Measurements from ENCODE around the gene AVP. TPM values are rescaled to one million over a fixed set of nuclear protein-coding genes. Genes with fewer than 3 reads are reported as not detected.

AVP gene
- total RNA-seq, 2 experiments from 2014 or later = not detected

GRCh38 chr20:3093861-3094361, 9.4 kb upstream of the AVP start:
- Histone ChIP-seq H3K9me3 (ENCODE audit: low read length) (no peaks in the 10 kb centered on the region), H3K36me3 (ENCODE audit: insufficient read depth, low read length) (no peaks in the 10 kb centered on the region), H3K27ac (ENCODE audit: low read depth, low read length, poor library complexity, severe bottlenecking) (no peak overlapping the region), H3K9me2 (ENCODE audit: insufficient read depth, low read length) (no peaks in the 10 kb centered on the region), H4K20me1 (ENCODE audit: insufficient read depth, low read length) (no peaks in the 10 kb centered on the region), H3K4me2 (ENCODE audit: low read length) (0 out of 2 replicates have a peak overlapping the region, but pooled peaks have one; percentile 7), H3K79me2 (ENCODE audit: insufficient read depth, low read depth, low read length) (no peaks in the 10 kb centered on the region), H3K4me1 (ENCODE audit: insufficient read depth, low read length, poor library complexity, severe bottlenecking) (peaks cover 11% of the 10 kb centered on the region), H3K4me3 (ENCODE audit: low read depth, low read length, poor library complexity, severe bottlenecking) (no peak overlapping the region), H2AFZ (ENCODE audit: low read length) (peak overlapping the region; percentile 36; the same call in 1 of the 2 replicates)
- intact Hi-C loops (cut with micrococcal nuclease; ENCODE audit: unreplicated experiment) = no loop called here
- POLR2A ChIA-PET = no interaction called here
- no peak for DNase-seq (ENCODE audit: low spot score)
- CTCF ChIA-PET (ENCODE audit: unreplicated experiment) = no interaction called here
- no TSS peak for BruUV-seq (replicated peaks)
- TF ChIP-seq EZH2phosphoT487 (IDR thresholded peaks at IDR 0.05; ENCODE audit: borderline replicate concordance, low read depth, low read length) = no peak

GRCh38 chr20:3092611-3093379, 8.3 kb upstream of the AVP start:
- no peaks in the 10 kb centered on the region for H3K9me2 ChIP-seq (ENCODE audit: insufficient read depth, low read length)
- TF ChIP-seq EZH2phosphoT487 (IDR thresholded peaks at IDR 0.05; ENCODE audit: borderline replicate concordance, low read depth, low read length) (no peak), CTCF (conservative IDR thresholded peaks at IDR 0.05; ENCODE audit: low read length) (no peak)
- no peaks in the 10 kb centered on the region for H3K79me2 ChIP-seq (ENCODE audit: insufficient read depth, low read depth, low read length)
- no peaks in the 10 kb centered on the region for H4K20me1 ChIP-seq (ENCODE audit: insufficient read depth, low read length)
- H3K4me2 ChIP-seq (ENCODE audit: low read length) = no peak overlapping the region
- peaks cover 11% of the 10 kb centered on the region for H3K4me1 ChIP-seq (ENCODE audit: insufficient read depth, low read length, poor library complexity, severe bottlenecking)
- BruUV-seq (replicated peaks) = no TSS peak
- DNase-seq (ENCODE audit: low spot score) = no peak
- no peak overlapping the region for H3K4me3 ChIP-seq (ENCODE audit: low read depth, low read length, poor library complexity, severe bottlenecking)
- ChIA-PET CTCF (ENCODE audit: unreplicated experiment) (no interaction called here), POLR2A (no interaction called here)
- H3K27ac ChIP-seq (ENCODE audit: low read depth, low read length, poor library complexity, severe bottlenecking) = no peak overlapping the region
- H3K36me3 ChIP-seq (ENCODE audit: insufficient read depth, low read length) = no peaks in the 10 kb centered on the region
- intact Hi-C loops (cut with micrococcal nuclease; ENCODE audit: unreplicated experiment) = no loop called here
- H2AFZ ChIP-seq (ENCODE audit: low read length) = no peak overlapping the region; the same call in 1 of the 2 replicates
- H3K9me3 ChIP-seq (ENCODE audit: low read length) = no peaks in the 10 kb centered on the region

GRCh38 chr20:3090565-3090964, 6.0 kb upstream of the AVP start:
- DNase-seq (ENCODE audit: low spot score) = peak; percentile 25
- 0 out of 2 replicates have a peak overlapping the region, but pooled peaks have one; percentile 0 for H3K4me2 ChIP-seq (ENCODE audit: low read length)
- no peaks in the 10 kb centered on the region for H4K20me1 ChIP-seq (ENCODE audit: insufficient read depth, low read length)
- no TSS peak for BruUV-seq (replicated peaks)
- no peaks in the 10 kb centered on the region for H3K9me2 ChIP-seq (ENCODE audit: insufficient read depth, low read length)
- no peak overlapping the region for H3K27ac ChIP-seq (ENCODE audit: low read depth, low read length, poor library complexity, severe bottlenecking)
- ChIA-PET CTCF (ENCODE audit: unreplicated experiment) (no interaction called here), POLR2A (interaction anchor here (0.6 to 0.9 kb wide), 3 partner anchors 58 to 404 kb away, joined by 3 to 5 read pairs (median 5); no protein-coding TSS in a partner anchor)
- no peak for TF ChIP-seq CTCF (conservative IDR thresholded peaks at IDR 0.05; ENCODE audit: low read length)
- TF ChIP-seq EZH2phosphoT487 (IDR thresholded peaks at IDR 0.05; ENCODE audit: borderline replicate concordance, low read depth, low read length) = no peak
- intact Hi-C loops (cut with micrococcal nuclease; ENCODE audit: unreplicated experiment) = no loop called here
- no peaks in the 10 kb centered on the region for H3K79me2 ChIP-seq (ENCODE audit: insufficient read depth, low read depth, low read length)
- H3K4me1 ChIP-seq (ENCODE audit: insufficient read depth, low read length, poor library complexity, severe bottlenecking) = peaks cover 11% of the 10 kb centered on the region
- H2AFZ ChIP-seq (ENCODE audit: low read length) = no peak overlapping the region
- no peaks in the 10 kb centered on the region for H3K9me3 ChIP-seq (ENCODE audit: low read length)
- no peaks in the 10 kb centered on the region for H3K36me3 ChIP-seq (ENCODE audit: insufficient read depth, low read length)
- H3K4me3 ChIP-seq (ENCODE audit: low read depth, low read length, poor library complexity, severe bottlenecking) = no peak overlapping the region

Data from OCI-LY7 (cell line).